GM12892 (cell line): ENCODE measurements around the gene COTL1.
A peak's percentile ranks its signal among the peaks of the same experiment; 100 is the strongest.

ENCODE experiments used
- POLR2A ChIP-seq: IDR thresholded peaks from 2 replicates; pipeline ENCODE4 v1.6.1; 2011; ENCODE audit warnings: low read depth, low read length, control low read depth
- POLR2AphosphoS5 ChIP-seq: IDR thresholded peaks from 2 replicates; pipeline ENCODE4 v1.6.1; 2011; ENCODE audit warnings: low read depth, low read length, control low read depth

DNA sequence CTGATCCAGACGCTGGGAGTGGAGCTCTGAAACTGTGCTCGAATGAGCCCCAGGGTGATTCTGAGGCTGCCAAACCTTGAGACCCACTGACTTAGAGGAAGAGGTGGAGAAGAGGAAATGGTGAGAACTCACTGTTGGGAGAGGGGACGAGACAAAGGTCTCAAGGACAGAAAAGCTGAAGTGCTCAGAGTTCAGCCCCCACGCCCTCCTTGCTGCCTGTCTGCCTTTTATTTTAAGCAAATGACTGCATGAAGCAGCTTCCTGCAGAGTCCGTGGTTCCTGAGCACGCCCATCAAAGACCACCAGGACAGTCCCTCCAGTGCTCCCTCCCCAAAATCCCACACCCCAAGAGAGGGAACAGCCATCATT lies 20.4 kb downstream of the COTL1 start:
- TF ChIP-seq POLR2A = peak; percentile 27; the same call in 1 of the 2 replicates
- TF ChIP-seq POLR2AphosphoS5 = 0 out of 2 replicates have a peak, but pooled peaks have one; percentile 21
